ENCODE results near the gene CERT1.

CERT1 gene

DNA sequence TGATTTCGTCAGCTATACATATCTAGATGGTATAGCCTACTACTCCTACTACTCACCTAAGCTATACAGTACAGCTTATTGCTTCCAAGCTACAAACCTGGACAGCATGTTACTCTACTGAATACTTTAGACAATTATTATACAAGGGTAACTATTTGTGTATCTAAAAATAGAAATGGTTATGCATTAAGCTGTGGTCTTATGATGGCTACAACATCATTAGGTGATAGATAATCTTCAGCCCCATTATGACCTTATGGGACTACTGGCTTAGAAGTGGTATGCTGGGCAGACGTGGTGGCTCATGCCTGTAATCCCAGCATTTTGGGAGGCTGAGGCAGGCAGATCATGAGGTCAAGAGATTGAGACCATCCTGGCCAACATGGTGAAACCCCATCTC, 40.2 kb downstream of the CERT1 start:
- H3K27ac ChIP-seq (replicated peaks; ENCODE audit: low read length) = no peak overlapping the region
- H3K18ac ChIP-seq (ENCODE audit: low read length) = no peak overlapping the region
- H2BK12ac ChIP-seq (ENCODE audit: low read length) = no peak overlapping the region
- peaks cover 0 to 4% of the 10 kb centered on the region in 2 donors for H3K4me1 ChIP-seq (ENCODE audit: control insufficient read depth in 2 of 2, insufficient read depth in 1 of 2, low read depth in 1 of 2, low read length in 2 of 2)
- H3K79me1 ChIP-seq (ENCODE audit: low read depth, low read length) = no peaks in the 10 kb centered on the region
- peaks cover 7 to 26% of the 10 kb centered on the region in 2 donors for H3K9me3 ChIP-seq (replicated peaks in 1 of 2; ENCODE audit: control insufficient read depth in 2 of 2, insufficient read depth in 1 of 2, low read depth in 1 of 2, low read length in 2 of 2)
- H2AK5ac ChIP-seq (ENCODE audit: low read depth, low read length) = no peak overlapping the region
- no peak overlapping the region for H3K4me2 ChIP-seq (ENCODE audit: insufficient read depth, low read length, poor library complexity, severe bottlenecking)
- no peak overlapping the region for H3K4me3 ChIP-seq (ENCODE audit: low read length in 2 of 2)
- no peak overlapping the region for H2BK15ac ChIP-seq (ENCODE audit: low read length)
- H3K27me3 ChIP-seq (ENCODE audit: control insufficient read depth in 3 of 3, insufficient read depth in 3 of 3, low read depth in 1 of 3, low read length in 3 of 3) = no peaks in the 10 kb centered on the region
- no CpG with 5 or more reads among the region's 2 CpGs for WGBS, 2 donors (ENCODE audit: extremely low coverage in 2 of 2, insufficient read length in 2 of 2, insufficient replicate concordance in 1 of 2)
- no peak overlapping the region for H4K8ac ChIP-seq (ENCODE audit: low read depth, low read length)
- H2BK5ac ChIP-seq (ENCODE audit: low read length) = no peak overlapping the region
- no peak overlapping the region for H2BK120ac ChIP-seq (ENCODE audit: low read depth, low read length)
- no peak overlapping the region for H4K91ac ChIP-seq (ENCODE audit: low read depth, low read length, poor library complexity)
- no peak overlapping the region for H3K14ac ChIP-seq (ENCODE audit: low read length)
- H3K9ac ChIP-seq (ENCODE audit: low read depth, low read length, poor library complexity) = no peak overlapping the region
- H3K36me3 ChIP-seq (replicated peaks in 1 of 2; ENCODE audit: control insufficient read depth in 2 of 2, insufficient read depth in 2 of 2, low read length in 2 of 2) = no peaks in the 10 kb centered on the region
- no peak for DNase-seq (ENCODE audit: low spot score)
- no peak overlapping the region for H3K4ac ChIP-seq (ENCODE audit: low read length)
- no peak overlapping the region for H2AFZ ChIP-seq (ENCODE audit: low read length)
- no peak overlapping the region for H3K23ac ChIP-seq (ENCODE audit: low read depth, low read length, poor library complexity)

DNA sequence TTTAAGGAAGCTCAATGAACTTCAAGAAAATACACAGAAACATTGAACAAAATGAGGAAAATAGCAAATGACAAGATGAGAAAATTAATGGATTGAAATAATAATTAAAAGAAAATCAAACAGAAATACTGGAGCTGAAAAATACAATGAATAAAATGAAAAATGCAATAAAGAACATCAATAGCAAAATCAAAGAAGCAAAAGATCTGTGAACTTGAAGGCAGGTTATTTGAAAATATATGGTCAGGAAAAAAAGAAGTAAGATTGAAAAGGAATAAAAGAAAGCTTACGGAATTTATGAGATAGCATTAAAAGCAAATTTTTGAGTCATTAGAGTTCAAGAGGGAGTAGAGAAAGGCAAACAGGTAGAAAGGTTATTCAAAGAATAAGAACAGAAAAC, 42.4 kb downstream of the CERT1 start:
- Histone ChIP-seq H2BK12ac (ENCODE audit: low read length) (no peak overlapping the region), H3K4me1 (ENCODE audit: control insufficient read depth in 2 of 2, insufficient read depth in 1 of 2, low read depth in 1 of 2, low read length in 2 of 2) (peaks cover 0 to 10% of the 10 kb centered on the region in 2 donors), H2BK120ac (ENCODE audit: low read depth, low read length) (no peak overlapping the region), H3K36me3 (replicated peaks in 1 of 2; ENCODE audit: control insufficient read depth in 2 of 2, insufficient read depth in 2 of 2, low read length in 2 of 2) (no peaks in the 10 kb centered on the region), H2AFZ (ENCODE audit: low read length) (no peak overlapping the region), H3K9me3 (replicated peaks in 1 of 2; ENCODE audit: control insufficient read depth in 2 of 2, insufficient read depth in 1 of 2, low read depth in 1 of 2, low read length in 2 of 2) (peaks cover 7 to 22% of the 10 kb centered on the region in 2 donors), H2BK15ac (ENCODE audit: low read length) (no peak overlapping the region), H3K18ac (ENCODE audit: low read length) (no peak overlapping the region), H3K14ac (ENCODE audit: low read length) (no peak overlapping the region), H4K8ac (ENCODE audit: low read depth, low read length) (no peak overlapping the region), H2BK5ac (ENCODE audit: low read length) (no peak overlapping the region), H3K4me3 (ENCODE audit: low read length in 2 of 2) (no peak overlapping the region), H3K4me2 (ENCODE audit: insufficient read depth, low read length, poor library complexity, severe bottlenecking) (no peak overlapping the region), H3K4ac (ENCODE audit: low read length) (no peak overlapping the region), H3K27ac (replicated peaks; ENCODE audit: low read length) (no peak overlapping the region), H3K27me3 (ENCODE audit: control insufficient read depth in 3 of 3, insufficient read depth in 3 of 3, low read depth in 1 of 3, low read length in 3 of 3) (no peaks in the 10 kb centered on the region), H2AK5ac (ENCODE audit: low read depth, low read length) (no peak overlapping the region), H3K79me1 (ENCODE audit: low read depth, low read length) (no peaks in the 10 kb centered on the region), H3K23ac (ENCODE audit: low read depth, low read length, poor library complexity) (no peak overlapping the region), H4K91ac (ENCODE audit: low read depth, low read length, poor library complexity) (no peak overlapping the region), H3K9ac (ENCODE audit: low read depth, low read length, poor library complexity) (no peak overlapping the region)
- no peak for DNase-seq (ENCODE audit: low spot score)
- no CpG with 5 or more reads among the region's 1 CpG for WGBS, 2 donors (ENCODE audit: extremely low coverage in 2 of 2, insufficient read length in 2 of 2, insufficient replicate concordance in 1 of 2)

DNA sequence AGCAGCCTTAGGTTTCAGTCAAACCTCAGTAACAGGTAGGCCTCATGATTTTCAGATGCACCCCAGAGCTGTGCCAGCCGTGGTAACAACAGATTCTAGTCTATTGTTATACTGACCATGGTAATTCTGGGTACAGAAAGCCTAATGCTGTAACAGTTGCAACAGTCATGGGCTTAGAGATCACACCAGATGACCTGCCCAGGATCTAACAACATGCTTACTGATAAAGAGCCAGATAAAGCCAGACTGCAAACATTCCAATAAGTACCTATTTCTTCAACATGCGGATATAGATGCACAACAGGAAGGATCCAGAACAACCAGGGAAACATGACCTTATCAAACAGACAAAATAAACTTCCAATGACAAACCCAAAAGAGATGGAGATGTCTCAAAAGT, 42.8 kb downstream of the CERT1 start:
- Histone ChIP-seq H3K18ac (ENCODE audit: low read length) (no peak overlapping the region), H2BK15ac (ENCODE audit: low read length) (no peak overlapping the region), H3K23ac (ENCODE audit: low read depth, low read length, poor library complexity) (no peak overlapping the region), H2AFZ (ENCODE audit: low read length) (no peak overlapping the region), H4K91ac (ENCODE audit: low read depth, low read length, poor library complexity) (no peak overlapping the region), H4K8ac (ENCODE audit: low read depth, low read length) (no peak overlapping the region), H3K79me1 (ENCODE audit: low read depth, low read length) (no peaks in the 10 kb centered on the region), H2BK5ac (ENCODE audit: low read length) (no peak overlapping the region), H2BK12ac (ENCODE audit: low read length) (no peak overlapping the region), H3K36me3 (replicated peaks in 1 of 2; ENCODE audit: control insufficient read depth in 2 of 2, insufficient read depth in 2 of 2, low read length in 2 of 2) (no peaks in the 10 kb centered on the region), H3K9me3 (replicated peaks in 1 of 2; ENCODE audit: control insufficient read depth in 2 of 2, insufficient read depth in 1 of 2, low read depth in 1 of 2, low read length in 2 of 2) (peaks cover 7 to 22% of the 10 kb centered on the region in 2 donors), H3K4ac (ENCODE audit: low read length) (no peak overlapping the region), H3K27ac (replicated peaks; ENCODE audit: low read length) (no peak overlapping the region), H2BK120ac (ENCODE audit: low read depth, low read length) (no peak overlapping the region), H2AK5ac (ENCODE audit: low read depth, low read length) (no peak overlapping the region), H3K9ac (ENCODE audit: low read depth, low read length, poor library complexity) (no peak overlapping the region), H3K4me2 (ENCODE audit: insufficient read depth, low read length, poor library complexity, severe bottlenecking) (no peak overlapping the region), H3K4me1 (ENCODE audit: control insufficient read depth in 2 of 2, insufficient read depth in 1 of 2, low read depth in 1 of 2, low read length in 2 of 2) (peaks cover 0 to 10% of the 10 kb centered on the region in 2 donors), H3K27me3 (ENCODE audit: control insufficient read depth in 3 of 3, insufficient read depth in 3 of 3, low read depth in 1 of 3, low read length in 3 of 3) (no peaks in the 10 kb centered on the region), H3K14ac (ENCODE audit: low read length) (no peak overlapping the region), H3K4me3 (ENCODE audit: low read length in 2 of 2) (no peak overlapping the region)
- WGBS, 2 donors (ENCODE audit: extremely low coverage in 2 of 2, insufficient read length in 2 of 2, insufficient replicate concordance in 1 of 2) = no CpG with 5 or more reads among the region's 2 CpGs
- no peak for DNase-seq (ENCODE audit: low spot score)

DNA sequence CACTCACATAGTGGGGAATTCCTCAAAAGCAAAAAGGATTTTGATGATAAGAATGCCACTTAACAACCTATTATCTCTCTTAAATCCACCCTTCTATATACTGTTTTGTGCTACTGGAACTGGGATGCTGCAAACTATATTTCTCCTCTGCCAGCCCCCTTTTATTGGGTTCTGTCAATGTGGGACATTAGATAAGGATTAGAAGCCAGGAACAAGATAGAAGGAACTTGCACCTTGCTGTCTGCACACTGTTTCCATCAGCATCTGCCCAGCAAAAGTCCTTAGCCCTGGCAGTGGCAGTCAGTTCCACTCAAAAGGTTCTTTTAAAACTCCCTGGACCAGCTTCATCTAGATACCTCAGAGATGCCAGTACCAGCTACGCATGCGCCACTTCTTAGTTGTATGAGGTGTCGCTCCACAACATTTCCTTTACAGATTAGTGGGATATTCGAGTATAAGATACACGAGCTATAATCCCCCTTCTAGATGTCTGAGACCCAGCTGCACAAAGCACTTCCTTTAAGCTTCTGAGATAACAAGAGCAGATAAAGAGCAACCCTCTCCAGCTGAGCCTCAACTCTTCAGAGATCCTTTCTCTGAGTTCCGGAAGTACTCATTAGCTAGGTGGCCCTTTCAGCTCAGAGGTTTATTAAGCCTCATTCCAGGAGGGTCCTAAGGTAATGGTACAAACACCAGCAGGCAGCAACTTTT, 45.3 kb downstream of the CERT1 start:
- Histone ChIP-seq H4K91ac (ENCODE audit: low read depth, low read length, poor library complexity) (no peak overlapping the region), H3K27me3 (ENCODE audit: control insufficient read depth in 3 of 3, insufficient read depth in 3 of 3, low read depth in 1 of 3, low read length in 3 of 3) (no peaks in the 10 kb centered on the region), H4K8ac (ENCODE audit: low read depth, low read length) (no peak overlapping the region), H2BK120ac (ENCODE audit: low read depth, low read length) (no peak overlapping the region), H3K27ac (replicated peaks; ENCODE audit: low read length) (peak overlapping the region; percentile 15), H3K18ac (ENCODE audit: low read length) (no peak overlapping the region), H3K4me2 (ENCODE audit: insufficient read depth, low read length, poor library complexity, severe bottlenecking) (no peak overlapping the region), H3K9me3 (replicated peaks in 1 of 2; ENCODE audit: control insufficient read depth in 2 of 2, insufficient read depth in 1 of 2, low read depth in 1 of 2, low read length in 2 of 2) (peaks cover 7 to 25% of the 10 kb centered on the region in 2 donors), H3K23ac (ENCODE audit: low read depth, low read length, poor library complexity) (no peak overlapping the region), H3K36me3 (replicated peaks in 1 of 2; ENCODE audit: control insufficient read depth in 2 of 2, insufficient read depth in 2 of 2, low read length in 2 of 2) (peaks cover 0 to 2% of the 10 kb centered on the region in 2 donors), H3K4me3 (ENCODE audit: low read length in 2 of 2) (no peak overlapping the region), H3K9ac (ENCODE audit: low read depth, low read length, poor library complexity) (no peak overlapping the region), H3K79me1 (ENCODE audit: low read depth, low read length) (no peaks in the 10 kb centered on the region), H3K4me1 (ENCODE audit: control insufficient read depth in 2 of 2, insufficient read depth in 1 of 2, low read depth in 1 of 2, low read length in 2 of 2) (peaks cover 0 to 10% of the 10 kb centered on the region in 2 donors), H3K4ac (ENCODE audit: low read length) (no peak overlapping the region), H2BK15ac (ENCODE audit: low read length) (no peak overlapping the region), H2BK12ac (ENCODE audit: low read length) (no peak overlapping the region), H2AFZ (ENCODE audit: low read length) (no peak overlapping the region), H2AK5ac (ENCODE audit: low read depth, low read length) (no peak overlapping the region), H2BK5ac (ENCODE audit: low read length) (no peak overlapping the region), H3K14ac (ENCODE audit: low read length) (no peak overlapping the region)
- no peak for DNase-seq (ENCODE audit: low spot score)
- no CpG with 5 or more reads among the region's 6 CpGs for WGBS, 2 donors (ENCODE audit: extremely low coverage in 2 of 2, insufficient read length in 2 of 2, insufficient replicate concordance in 1 of 2)

Data from neuronal stem cell (in vitro differentiated cells).